Activated gamma-delta T cell treated with Interleukin-2 at 50 U/mL for 16 hours (primary cell): ENCODE data around the gene PLXNB2.
"Not testable (repeated sequence)": the region's sequence is repeated elsewhere in the genome, so short reads cannot be mapped to it uniquely, and the experiment has no call there.

Experiments
- DNase-seq: peaks from one replicate; pipeline ENCODE4 v3.0.0-alpha.2; 2020

PLXNB2 gene, protein sequence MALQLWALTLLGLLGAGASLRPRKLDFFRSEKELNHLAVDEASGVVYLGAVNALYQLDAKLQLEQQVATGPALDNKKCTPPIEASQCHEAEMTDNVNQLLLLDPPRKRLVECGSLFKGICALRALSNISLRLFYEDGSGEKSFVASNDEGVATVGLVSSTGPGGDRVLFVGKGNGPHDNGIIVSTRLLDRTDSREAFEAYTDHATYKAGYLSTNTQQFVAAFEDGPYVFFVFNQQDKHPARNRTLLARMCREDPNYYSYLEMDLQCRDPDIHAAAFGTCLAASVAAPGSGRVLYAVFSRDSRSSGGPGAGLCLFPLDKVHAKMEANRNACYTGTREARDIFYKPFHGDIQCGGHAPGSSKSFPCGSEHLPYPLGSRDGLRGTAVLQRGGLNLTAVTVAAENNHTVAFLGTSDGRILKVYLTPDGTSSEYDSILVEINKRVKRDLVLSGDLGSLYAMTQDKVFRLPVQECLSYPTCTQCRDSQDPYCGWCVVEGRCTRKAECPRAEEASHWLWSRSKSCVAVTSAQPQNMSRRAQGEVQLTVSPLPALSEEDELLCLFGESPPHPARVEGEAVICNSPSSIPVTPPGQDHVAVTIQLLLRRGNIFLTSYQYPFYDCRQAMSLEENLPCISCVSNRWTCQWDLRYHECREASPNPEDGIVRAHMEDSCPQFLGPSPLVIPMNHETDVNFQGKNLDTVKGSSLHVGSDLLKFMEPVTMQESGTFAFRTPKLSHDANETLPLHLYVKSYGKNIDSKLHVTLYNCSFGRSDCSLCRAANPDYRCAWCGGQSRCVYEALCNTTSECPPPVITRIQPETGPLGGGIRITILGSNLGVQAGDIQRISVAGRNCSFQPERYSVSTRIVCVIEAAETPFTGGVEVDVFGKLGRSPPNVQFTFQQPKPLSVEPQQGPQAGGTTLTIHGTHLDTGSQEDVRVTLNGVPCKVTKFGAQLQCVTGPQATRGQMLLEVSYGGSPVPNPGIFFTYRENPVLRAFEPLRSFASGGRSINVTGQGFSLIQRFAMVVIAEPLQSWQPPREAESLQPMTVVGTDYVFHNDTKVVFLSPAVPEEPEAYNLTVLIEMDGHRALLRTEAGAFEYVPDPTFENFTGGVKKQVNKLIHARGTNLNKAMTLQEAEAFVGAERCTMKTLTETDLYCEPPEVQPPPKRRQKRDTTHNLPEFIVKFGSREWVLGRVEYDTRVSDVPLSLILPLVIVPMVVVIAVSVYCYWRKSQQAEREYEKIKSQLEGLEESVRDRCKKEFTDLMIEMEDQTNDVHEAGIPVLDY (N-terminal part only)

DNA sequence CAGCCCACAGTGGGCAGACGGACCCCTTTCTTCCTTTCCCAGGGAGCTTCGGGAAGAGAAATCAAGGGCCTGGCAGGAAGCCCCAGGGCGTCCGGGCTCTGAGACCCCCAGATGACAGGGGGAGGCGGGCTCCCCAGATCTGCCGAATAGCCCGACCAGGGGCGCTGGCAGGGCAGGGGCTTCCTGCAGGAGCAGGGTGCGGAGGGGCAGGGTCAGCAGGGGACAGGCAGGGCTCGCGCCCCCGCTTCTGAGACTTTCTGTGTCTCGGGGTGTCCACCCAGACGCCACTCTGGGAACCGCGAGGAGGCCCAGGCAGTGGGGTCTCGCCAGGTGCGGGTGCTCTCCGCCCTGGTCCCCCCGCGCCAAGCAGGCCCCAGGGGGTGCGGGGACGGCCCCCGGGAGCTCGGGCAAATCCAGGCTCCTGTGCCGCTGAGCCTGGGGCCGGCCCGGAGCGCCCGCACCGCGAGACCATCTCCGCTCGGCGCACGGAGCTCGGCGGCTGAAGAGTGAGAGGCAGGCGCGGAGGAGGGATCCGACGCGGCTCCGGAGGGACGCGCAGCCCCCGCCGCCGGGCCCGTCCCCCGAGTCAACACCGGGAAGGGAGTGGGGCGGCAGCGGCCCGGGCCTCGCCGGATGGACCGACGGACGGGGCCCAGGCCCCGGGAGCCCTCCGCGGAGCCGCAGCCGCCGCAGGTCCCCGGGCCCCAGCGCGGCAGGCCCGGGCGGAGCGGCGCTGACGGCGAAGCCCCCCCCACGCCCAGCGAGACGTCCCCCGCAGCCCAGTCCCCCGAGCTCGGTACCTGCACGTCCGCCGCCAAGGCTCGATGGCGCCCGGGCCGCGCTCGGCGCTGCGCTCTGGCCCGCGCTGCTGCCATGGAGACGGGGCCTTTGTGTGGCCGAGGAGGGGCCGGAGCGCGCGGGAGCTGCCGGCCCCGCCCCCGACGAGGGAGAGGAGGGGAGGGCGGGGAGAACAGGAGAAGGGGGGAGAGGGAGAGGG lies at the start of gene PLXNB2:
TSS of gene PLXNB2 (minus strand) at position 894 of the 997 bp plus-strand sequence. CDS start 17,062 bp downstream, outside the sequence.
- no peak for DNase-seq

GRCh38 chr22:50357222-50357621 lies 49.8 kb upstream of the PLXNB2 start:
- DNase-seq = no peak

GRCh38 chr22:50356186-50356585 lies 48.7 kb upstream of the PLXNB2 start:
- no peak for DNase-seq

DNA sequence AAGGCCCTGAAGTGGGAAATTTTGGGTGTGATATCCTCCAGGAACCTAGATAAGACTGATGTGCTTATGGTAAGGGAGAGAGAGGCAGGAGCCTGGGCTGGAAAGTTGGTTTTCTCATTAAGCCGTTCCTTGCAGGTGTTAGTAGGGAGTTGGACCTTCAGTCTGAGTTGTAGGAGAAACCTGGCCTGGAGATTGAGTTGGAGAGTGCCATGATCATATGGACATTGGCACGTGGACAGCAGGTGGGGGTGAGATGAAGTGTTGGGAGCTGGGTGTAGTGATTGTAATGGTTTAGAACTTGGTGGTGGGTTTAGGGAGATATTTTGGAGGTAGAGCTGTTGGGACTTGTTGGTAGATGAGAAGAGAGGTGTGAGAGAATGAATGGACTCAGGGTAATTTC lies 40.6 kb upstream of the PLXNB2 start:
- DNase-seq = no peak

GRCh38 chr22:50347157-50347556 lies 39.7 kb upstream of the PLXNB2 start:
- no peak for DNase-seq

DNA sequence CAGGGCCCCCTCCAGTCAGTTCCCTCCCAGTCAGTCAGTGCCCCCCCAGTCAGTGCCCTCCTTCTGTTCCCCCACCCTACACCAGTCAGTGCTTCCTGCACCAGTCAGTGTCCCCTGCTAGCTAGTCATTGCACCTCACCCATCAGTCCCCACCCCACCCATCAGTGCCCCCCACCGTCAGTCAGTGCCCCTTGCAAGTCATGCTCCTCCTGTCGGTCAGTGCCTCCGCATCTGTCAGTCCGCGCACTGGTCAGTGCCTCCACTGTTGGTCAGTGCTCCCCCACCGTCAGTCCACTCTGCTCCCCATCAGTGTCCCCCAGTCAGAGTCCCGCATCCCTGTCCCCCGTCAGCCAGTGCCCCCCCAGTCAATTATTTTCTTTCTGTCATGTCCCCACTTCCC lies 39.0 kb upstream of the PLXNB2 start:
- DNase-seq = no peak

GRCh38 chr22:50343541-50343935 lies 36.1 kb upstream of the PLXNB2 start:
- no peak for DNase-seq

DNA sequence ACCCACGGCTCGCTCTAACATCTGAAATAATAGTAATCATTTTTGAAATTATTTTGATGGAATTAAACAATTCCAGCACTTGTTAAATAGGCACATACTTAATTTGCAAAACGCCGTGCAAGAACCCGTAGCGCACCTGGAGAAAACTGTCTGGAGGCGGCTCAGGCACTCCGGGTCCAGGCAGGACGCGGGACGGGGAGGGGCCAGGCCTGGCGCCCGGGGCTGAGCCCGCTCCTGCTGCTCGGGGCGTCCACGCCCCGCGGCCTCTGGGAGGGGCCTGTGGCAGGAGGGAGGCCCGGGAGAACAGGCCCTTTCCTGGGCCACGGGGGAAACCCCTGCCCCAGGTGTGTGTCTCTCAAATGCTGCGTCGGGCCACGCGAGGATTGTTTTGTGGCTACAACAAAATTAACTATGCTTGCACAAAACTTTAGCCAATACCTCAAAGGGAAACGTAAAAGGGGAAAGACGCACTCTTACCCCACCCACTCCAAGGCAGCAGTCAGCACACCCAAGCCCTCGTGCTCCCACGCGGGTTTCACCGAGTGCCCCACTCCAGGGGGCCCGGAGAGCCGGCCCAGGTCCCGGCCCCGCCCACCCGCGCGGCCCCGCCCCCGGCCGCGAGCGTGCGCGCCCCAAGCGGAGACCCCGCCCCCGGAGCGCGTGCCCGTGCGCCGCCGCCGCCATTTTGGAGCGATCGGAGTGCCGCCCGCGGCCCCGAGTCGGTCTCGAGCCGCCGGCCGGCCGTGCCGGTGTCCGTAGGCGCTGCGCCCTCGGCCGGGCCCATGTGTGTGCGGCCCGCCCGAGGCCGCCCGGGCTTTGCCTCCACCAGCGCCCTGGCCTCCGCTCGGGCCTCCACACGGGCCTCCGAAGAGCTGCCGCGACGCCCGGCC lies 35.5 kb upstream of the PLXNB2 start, which contains the start of gene PPP6R2:
TSS of gene PPP6R2 (plus strand) at position 677 of the 890 bp plus-strand sequence. CDS start 50,582 bp downstream, outside the sequence.
- DNase-seq = peak; percentile 85

- peak; percentile 89 for DNase-seq
These were observed 34.7 kb upstream of the PLXNB2 start for GRCh38 chr22:50341977-50342650.

- DNase-seq = no peak
These were observed 32.8 kb upstream of the PLXNB2 start for GRCh38 chr22:50339945-50340879.

DNA sequence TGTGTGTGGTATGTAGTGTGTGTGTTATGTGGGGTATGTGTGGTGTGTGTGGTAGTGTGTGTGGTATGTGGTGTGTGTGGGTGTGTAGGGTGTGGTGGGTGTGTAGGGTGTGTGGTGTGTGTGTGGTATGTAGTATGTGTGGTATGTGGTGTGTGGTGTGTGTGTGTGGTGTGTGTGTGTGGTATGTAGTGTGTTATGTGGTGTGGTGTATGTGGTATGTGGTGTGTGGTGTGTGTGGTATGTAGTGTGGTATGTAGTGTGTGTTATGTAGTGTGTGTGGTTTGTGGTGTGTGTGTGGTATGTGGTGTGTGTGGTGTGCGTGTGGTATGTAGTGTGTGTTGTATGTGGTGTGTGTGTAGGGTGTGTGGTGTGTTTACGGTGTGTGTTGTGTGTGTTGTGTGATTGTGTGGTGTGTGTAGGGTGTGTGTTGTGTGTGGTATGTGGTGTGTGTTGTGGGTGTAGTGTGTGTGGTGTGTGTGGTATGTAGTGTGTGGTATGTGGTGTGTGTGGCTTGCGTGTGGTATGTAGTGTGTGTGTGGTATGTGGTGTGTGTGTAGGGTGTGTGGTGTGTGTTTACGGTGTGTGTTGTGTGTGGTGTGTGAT lies 31.5 kb upstream of the PLXNB2 start:
- no peak for DNase-seq

DNA sequence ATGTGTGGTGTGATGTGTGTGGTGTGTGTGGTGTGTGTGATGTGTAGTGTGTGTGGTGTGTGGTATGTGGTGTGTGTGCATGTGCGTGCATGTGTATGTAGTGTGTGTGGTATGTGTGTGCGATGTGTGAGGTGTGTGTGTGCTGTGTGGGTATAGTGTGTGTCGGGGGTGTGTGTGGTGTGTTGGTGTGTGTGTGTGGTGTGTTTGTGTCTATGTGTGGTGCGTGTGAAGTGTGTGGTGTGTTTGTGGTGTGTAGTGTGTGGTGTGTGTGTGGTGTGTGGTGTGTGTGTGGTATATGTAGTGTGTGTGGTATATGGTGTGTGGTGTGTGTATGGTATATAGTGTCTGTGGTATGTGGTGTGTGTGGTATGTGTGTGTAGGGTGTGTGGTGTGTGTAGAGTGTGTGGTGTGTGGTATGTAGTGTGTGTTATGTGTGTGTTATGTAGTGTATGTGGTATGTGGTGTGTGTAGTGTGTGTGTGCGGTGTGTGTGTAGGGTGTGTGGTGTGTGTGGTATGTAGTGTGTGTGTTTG lies 30.7 kb upstream of the PLXNB2 start:
- DNase-seq = no peak

GRCh38 chr22:50337262-50338041 lies 30.0 kb upstream of the PLXNB2 start:
- DNase-seq = no peak

GRCh38 chr22:50334433-50334832 lies 27.0 kb upstream of the PLXNB2 start:
- DNase-seq = not testable (repeated sequence)

- no peak for DNase-seq
These were observed 21.8 kb upstream of the PLXNB2 start for GRCh38 chr22:50329236-50329635.

- DNase-seq = no peak
These were observed 20.2 kb upstream of the PLXNB2 start for GRCh38 chr22:50327711-50328019.
